ENCODE results near the gene HEATR5A. TPM values are rescaled to one million over a fixed set of nuclear protein-coding genes. Genes with fewer than 3 reads are reported as not detected.

Gene HEATR5A
- total RNA-seq, 1 donor from 2014 or later, result 15.8 TPM

GRCh38 chr14:31255286-31255685 is 165.1 kb downstream of the HEATR5A start:
- H3K27me3 ChIP-seq (ENCODE audit: control insufficient read depth, insufficient read depth, low read length), result no peaks in the 10 kb centered on the region
- no peak for DNase-seq (ENCODE audit: low read depth)
- H3K36me3 ChIP-seq (ENCODE audit: control insufficient read depth, insufficient read depth, low read length), result no peaks in the 10 kb centered on the region
- H3K4me3 ChIP-seq (ENCODE audit: low read depth, low read length), result no peak overlapping the region
- TF ChIP-seq CTCF (IDR thresholded peaks at IDR 0.05; ENCODE audit: insufficient read depth, low read length, severe bottlenecking), result no peak
- no peak for FAIRE-seq

- TF ChIP-seq CTCF (IDR thresholded peaks at IDR 0.05; ENCODE audit: insufficient read depth, low read length, severe bottlenecking), result no peak
- H3K4me3 ChIP-seq (ENCODE audit: low read depth, low read length), result no peak overlapping the region
- no peaks in the 10 kb centered on the region for H3K36me3 ChIP-seq (ENCODE audit: control insufficient read depth, insufficient read depth, low read length)
- no peaks in the 10 kb centered on the region for H3K27me3 ChIP-seq (ENCODE audit: control insufficient read depth, insufficient read depth, low read length)
- FAIRE-seq (no peak), DNase-seq (ENCODE audit: low read depth) (no peak)
Observed at GRCh38 chr14:31253746-31254471, 166.4 kb downstream of the HEATR5A start.

- DNase-seq (ENCODE audit: low read depth) (no peak), FAIRE-seq (no peak)
- Histone ChIP-seq H3K27me3 (ENCODE audit: control insufficient read depth, insufficient read depth, low read length) (no peaks in the 10 kb centered on the region), H3K4me3 (ENCODE audit: low read depth, low read length) (no peak overlapping the region), H3K36me3 (ENCODE audit: control insufficient read depth, insufficient read depth, low read length) (no peaks in the 10 kb centered on the region)
- TF ChIP-seq CTCF (IDR thresholded peaks at IDR 0.05; ENCODE audit: insufficient read depth, low read length, severe bottlenecking), result no peak
Observed at GRCh38 chr14:31252865-31253264, 167.5 kb downstream of the HEATR5A start.

- no peak for TF ChIP-seq CTCF (IDR thresholded peaks at IDR 0.05; ENCODE audit: insufficient read depth, low read length, severe bottlenecking)
- DNase-seq (ENCODE audit: low read depth) (no peak), FAIRE-seq (no peak)
Observed at GRCh38 chr14:31251028-31251958, 169.1 kb downstream of the HEATR5A start.

GRCh38 chr14:31244626-31245025 is 175.7 kb downstream of the HEATR5A start:
- TF ChIP-seq CTCF (IDR thresholded peaks at IDR 0.05; ENCODE audit: insufficient read depth, low read length, severe bottlenecking), result no peak
- DNase-seq (ENCODE audit: low read depth), result no peak
- no peak for FAIRE-seq
- H3K27me3 ChIP-seq (ENCODE audit: control insufficient read depth, insufficient read depth, low read length), result no peaks in the 10 kb centered on the region
- H3K4me3 ChIP-seq (ENCODE audit: low read depth, low read length), result no peak overlapping the region
- H3K36me3 ChIP-seq (ENCODE audit: control insufficient read depth, insufficient read depth, low read length), result no peaks in the 10 kb centered on the region

More at GRCh38 chr14:31251028-31251958, 169.1 kb downstream of the HEATR5A start:
- no peaks in the 10 kb centered on the region for H3K36me3 ChIP-seq (ENCODE audit: control insufficient read depth, insufficient read depth, low read length)
- H3K27me3 ChIP-seq (ENCODE audit: control insufficient read depth, insufficient read depth, low read length), result no peaks in the 10 kb centered on the region
- H3K4me3 ChIP-seq (ENCODE audit: low read depth, low read length), result no peak overlapping the region

Measured in bronchial epithelial cell (primary cell).